ENCODE measurements around the gene SPNS2.
A peak's percentile ranks its signal among the peaks of the same experiment; 100 is the strongest.

Gene SPNS2

GRCh38 chr17:4559966-4560365, 61.3 kb downstream of the SPNS2 start:
- Histone ChIP-seq H2BK5ac (ENCODE audit: low read length) (no peak overlapping the region), H4K8ac (ENCODE audit: low read depth, low read length) (no peak overlapping the region), H3K18ac (ENCODE audit: low read length) (no peak overlapping the region), H4K5ac (ENCODE audit: low read length) (no peak overlapping the region), H3K23ac (ENCODE audit: low read length) (no peak overlapping the region), H2BK15ac (replicated peaks; ENCODE audit: low read depth) (no peak overlapping the region), H3K4me2 (ENCODE audit: low read length) (no peak overlapping the region), H3K4me1 (ENCODE audit: control insufficient read depth, low read depth, low read length) (peaks cover 3% of the 10 kb centered on the region), H3K4me3 (ENCODE audit: low read length) (no peak overlapping the region), H3K27ac (ENCODE audit: low read depth, low read length) (no peak overlapping the region), H2BK120ac (ENCODE audit: low read depth, low read length) (no peak overlapping the region), H3K79me1 (ENCODE audit: low read length) (no peaks in the 10 kb centered on the region), H3K79me2 (ENCODE audit: control insufficient read depth, insufficient read depth, low read length) (peaks cover 2% of the 10 kb centered on the region), H2AK5ac (ENCODE audit: low read length) (no peak overlapping the region), H3K56ac (ENCODE audit: low read length) (no peak overlapping the region), H3K9ac (ENCODE audit: low read length) (no peak overlapping the region), H3K4ac (ENCODE audit: low read depth, low read length) (no peak overlapping the region), H3K36me3 (ENCODE audit: control insufficient read depth, insufficient read depth, low read length) (no peaks in the 10 kb centered on the region), H3K27me3 (ENCODE audit: insufficient read depth, low read length, poor library complexity) (no peaks in the 10 kb centered on the region)
- no CpG with 5 or more reads among the region's 5 CpGs for WGBS (ENCODE audit: extremely low coverage, insufficient coverage, low lambda C conversion rate)
- no peak for DNase-seq

- no peak within 1 kb of the TSS for H2AK5ac ChIP-seq (ENCODE audit: low read length)
- no peak within 1 kb of the TSS for H3K27ac ChIP-seq (ENCODE audit: low read depth, low read length)
- H3K4ac ChIP-seq (ENCODE audit: low read depth, low read length): no peak within 1 kb of the TSS
- no peaks in the 10 kb centered on the region for H3K79me1 ChIP-seq (ENCODE audit: low read length)
- H3K36me3 ChIP-seq (ENCODE audit: control insufficient read depth, insufficient read depth, low read length): no peaks in the 10 kb centered on the region
- no peak within 1 kb of the TSS for H4K5ac ChIP-seq (ENCODE audit: low read length)
- no peaks in the 10 kb centered on the region for H3K27me3 ChIP-seq (ENCODE audit: insufficient read depth, low read length, poor library complexity)
- H3K18ac ChIP-seq (ENCODE audit: low read length): no peak within 1 kb of the TSS
- H3K56ac ChIP-seq (ENCODE audit: low read length): no peak within 1 kb of the TSS
- no peak within 1 kb of the TSS for H2BK120ac ChIP-seq (ENCODE audit: low read depth, low read length)
- H3K4me1 ChIP-seq (ENCODE audit: control insufficient read depth, low read depth, low read length): peaks cover 3% of the 10 kb centered on the region
- H4K8ac ChIP-seq (ENCODE audit: low read depth, low read length): no peak within 1 kb of the TSS
- H3K4me2 ChIP-seq (ENCODE audit: low read length): no peak within 1 kb of the TSS
- DNase-seq: no peak
- H3K4me3 ChIP-seq (ENCODE audit: low read length): no peak within 1 kb of the TSS
- H2BK5ac ChIP-seq (ENCODE audit: low read length): no peak within 1 kb of the TSS
- WGBS (ENCODE audit: extremely low coverage, insufficient coverage, low lambda C conversion rate): no CpG with 5 or more reads among the region's 12 CpGs
- H2BK15ac ChIP-seq (replicated peaks; ENCODE audit: low read depth): no peak within 1 kb of the TSS
- no peak within 1 kb of the TSS for H3K23ac ChIP-seq (ENCODE audit: low read length)
- H3K79me2 ChIP-seq (ENCODE audit: control insufficient read depth, insufficient read depth, low read length): no peaks in the 10 kb centered on the region
- H3K9ac ChIP-seq (ENCODE audit: low read length): no peak within 1 kb of the TSS
These were observed 61.7 kb downstream of the SPNS2 start, which contains the start of gene GGT6 for GRCh38 chr17:4560421-4560820. Gene GGT6 (minus strand): TSS chr17:4560577. CDS start chr17:4560521, 56 bp downstream.

GRCh38 chr17:4560837-4561256, 62.2 kb downstream of the SPNS2 start:
- Histone ChIP-seq H3K56ac (ENCODE audit: low read length) (no peak overlapping the region), H4K5ac (ENCODE audit: low read length) (no peak overlapping the region), H3K4me2 (ENCODE audit: low read length) (no peak overlapping the region), H3K18ac (ENCODE audit: low read length) (no peak overlapping the region), H2BK5ac (ENCODE audit: low read length) (no peak overlapping the region), H3K79me1 (ENCODE audit: low read length) (no peaks in the 10 kb centered on the region), H3K79me2 (ENCODE audit: control insufficient read depth, insufficient read depth, low read length) (no peaks in the 10 kb centered on the region), H2AK5ac (ENCODE audit: low read length) (no peak overlapping the region), H3K4ac (ENCODE audit: low read depth, low read length) (no peak overlapping the region), H3K27me3 (ENCODE audit: insufficient read depth, low read length, poor library complexity) (no peaks in the 10 kb centered on the region), H4K8ac (ENCODE audit: low read depth, low read length) (no peak overlapping the region), H3K4me1 (ENCODE audit: control insufficient read depth, low read depth, low read length) (peaks cover 3% of the 10 kb centered on the region), H3K4me3 (ENCODE audit: low read length) (no peak overlapping the region), H3K9ac (ENCODE audit: low read length) (no peak overlapping the region), H3K23ac (ENCODE audit: low read length) (no peak overlapping the region), H3K36me3 (ENCODE audit: control insufficient read depth, insufficient read depth, low read length) (no peaks in the 10 kb centered on the region), H2BK120ac (ENCODE audit: low read depth, low read length) (no peak overlapping the region), H3K27ac (ENCODE audit: low read depth, low read length) (no peak overlapping the region), H2BK15ac (replicated peaks; ENCODE audit: low read depth) (no peak overlapping the region)
- DNase-seq: peak; percentile 35
- WGBS (ENCODE audit: extremely low coverage, insufficient coverage, low lambda C conversion rate): no CpG with 5 or more reads among the region's 11 CpGs

GRCh38 chr17:4562015-4562969, 63.6 kb downstream of the SPNS2 start:
- Histone ChIP-seq H3K27me3 (ENCODE audit: insufficient read depth, low read length, poor library complexity) (no peaks in the 10 kb centered on the region), H3K56ac (ENCODE audit: low read length) (no peak overlapping the region), H3K4me3 (ENCODE audit: low read length) (no peak overlapping the region), H2BK5ac (ENCODE audit: low read length) (no peak overlapping the region), H3K4me1 (ENCODE audit: control insufficient read depth, low read depth, low read length) (no peaks in the 10 kb centered on the region), H3K18ac (ENCODE audit: low read length) (no peak overlapping the region), H2AK5ac (ENCODE audit: low read length) (no peak overlapping the region), H2BK15ac (replicated peaks; ENCODE audit: low read depth) (no peak overlapping the region), H3K79me2 (ENCODE audit: control insufficient read depth, insufficient read depth, low read length) (no peaks in the 10 kb centered on the region), H4K8ac (ENCODE audit: low read depth, low read length) (no peak overlapping the region), H3K4me2 (ENCODE audit: low read length) (no peak overlapping the region), H3K36me3 (ENCODE audit: control insufficient read depth, insufficient read depth, low read length) (no peaks in the 10 kb centered on the region), H4K5ac (ENCODE audit: low read length) (no peak overlapping the region), H3K9ac (ENCODE audit: low read length) (no peak overlapping the region), H3K4ac (ENCODE audit: low read depth, low read length) (no peak overlapping the region), H3K27ac (ENCODE audit: low read depth, low read length) (no peak overlapping the region), H2BK120ac (ENCODE audit: low read depth, low read length) (no peak overlapping the region), H3K23ac (ENCODE audit: low read length) (no peak overlapping the region), H3K79me1 (ENCODE audit: low read length) (no peaks in the 10 kb centered on the region)
- no CpG with 5 or more reads among the region's 8 CpGs for WGBS (ENCODE audit: extremely low coverage, insufficient coverage, low lambda C conversion rate)
- DNase-seq: no peak

GRCh38 chr17:4565209-4566141, 66.8 kb downstream of the SPNS2 start:
- Histone ChIP-seq H4K8ac (ENCODE audit: low read depth, low read length) (no peak overlapping the region), H3K27ac (ENCODE audit: low read depth, low read length) (no peak overlapping the region), H3K36me3 (ENCODE audit: control insufficient read depth, insufficient read depth, low read length) (no peaks in the 10 kb centered on the region), H3K9ac (ENCODE audit: low read length) (no peak overlapping the region), H4K5ac (ENCODE audit: low read length) (no peak overlapping the region), H3K79me1 (ENCODE audit: low read length) (no peaks in the 10 kb centered on the region), H2AK5ac (ENCODE audit: low read length) (no peak overlapping the region), H2BK5ac (ENCODE audit: low read length) (no peak overlapping the region), H3K56ac (ENCODE audit: low read length) (peak overlapping the region; percentile 72), H3K79me2 (ENCODE audit: control insufficient read depth, insufficient read depth, low read length) (no peaks in the 10 kb centered on the region), H3K4me3 (ENCODE audit: low read length) (no peak overlapping the region), H2BK120ac (ENCODE audit: low read depth, low read length) (no peak overlapping the region), H3K4me1 (ENCODE audit: control insufficient read depth, low read depth, low read length) (no peaks in the 10 kb centered on the region), H3K27me3 (ENCODE audit: insufficient read depth, low read length, poor library complexity) (no peaks in the 10 kb centered on the region), H3K23ac (ENCODE audit: low read length) (no peak overlapping the region), H3K4ac (ENCODE audit: low read depth, low read length) (no peak overlapping the region), H3K4me2 (ENCODE audit: low read length) (no peak overlapping the region), H3K18ac (ENCODE audit: low read length) (no peak overlapping the region), H2BK15ac (replicated peaks; ENCODE audit: low read depth) (no peak overlapping the region)
- DNase-seq: peak; percentile 89
- no CpG with 5 or more reads among the region's 16 CpGs for WGBS (ENCODE audit: extremely low coverage, insufficient coverage, low lambda C conversion rate)

Measured in mesendoderm (in vitro differentiated cells).